DMS53 (cell line): ENCODE measurements around the gene PXDC1.

ENCODE experiments used
- DNase-seq: peaks from one replicate; lab custom pipeline; 2025; lab: John Stamatoyannopoulos, UW

PXDC1 gene

DNA sequence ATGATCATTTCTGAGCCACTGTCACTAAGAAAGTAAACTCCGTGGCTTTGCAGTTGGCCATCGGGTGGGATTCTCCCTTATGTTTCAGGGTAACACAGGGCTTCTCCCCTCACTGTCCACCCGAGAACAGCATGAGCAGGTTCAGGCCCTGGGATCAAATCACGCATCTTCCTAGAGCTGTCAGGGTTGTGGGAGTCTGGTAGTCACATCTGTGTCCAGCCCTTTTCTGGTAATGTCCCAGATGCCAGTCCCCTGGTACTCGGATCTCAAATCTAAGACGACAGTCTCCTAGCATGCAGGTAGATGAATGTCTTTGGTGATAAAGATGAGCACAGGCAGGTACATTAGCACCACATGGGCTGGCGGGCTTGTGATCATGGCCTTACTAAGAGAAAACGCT is 4.8 kb downstream of the PXDC1 start:
- DNase-seq: no peak

DNA sequence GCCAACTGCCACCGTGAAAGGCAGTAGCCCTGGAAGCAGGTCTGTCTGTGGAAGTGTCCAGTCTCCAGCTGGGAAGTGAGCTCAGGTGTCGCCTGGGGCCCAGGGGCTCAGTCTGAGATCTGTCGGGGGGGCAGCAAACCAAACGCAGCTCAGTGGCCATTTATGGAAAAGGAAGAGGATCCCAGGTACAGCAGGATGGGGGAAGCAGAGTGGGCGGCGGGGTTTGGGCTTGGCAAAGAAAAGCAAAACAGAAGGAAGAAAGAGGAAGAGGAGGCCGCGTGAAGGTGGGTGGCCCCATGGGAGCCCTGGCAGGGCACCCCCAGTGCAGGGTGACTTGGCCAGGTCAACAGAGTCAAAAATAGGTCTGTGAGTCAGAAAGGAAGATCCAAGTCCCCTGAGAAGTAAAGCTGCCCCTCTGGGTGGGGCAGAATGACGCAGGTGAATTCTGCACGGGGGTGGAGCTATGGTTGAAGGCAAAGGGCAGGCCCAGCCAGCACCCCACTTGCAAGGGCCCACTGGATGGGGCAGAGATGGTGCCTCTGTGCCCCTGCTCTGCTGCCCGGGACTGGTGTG is 5.3 kb downstream of the PXDC1 start:
- DNase-seq: no peak

DNA sequence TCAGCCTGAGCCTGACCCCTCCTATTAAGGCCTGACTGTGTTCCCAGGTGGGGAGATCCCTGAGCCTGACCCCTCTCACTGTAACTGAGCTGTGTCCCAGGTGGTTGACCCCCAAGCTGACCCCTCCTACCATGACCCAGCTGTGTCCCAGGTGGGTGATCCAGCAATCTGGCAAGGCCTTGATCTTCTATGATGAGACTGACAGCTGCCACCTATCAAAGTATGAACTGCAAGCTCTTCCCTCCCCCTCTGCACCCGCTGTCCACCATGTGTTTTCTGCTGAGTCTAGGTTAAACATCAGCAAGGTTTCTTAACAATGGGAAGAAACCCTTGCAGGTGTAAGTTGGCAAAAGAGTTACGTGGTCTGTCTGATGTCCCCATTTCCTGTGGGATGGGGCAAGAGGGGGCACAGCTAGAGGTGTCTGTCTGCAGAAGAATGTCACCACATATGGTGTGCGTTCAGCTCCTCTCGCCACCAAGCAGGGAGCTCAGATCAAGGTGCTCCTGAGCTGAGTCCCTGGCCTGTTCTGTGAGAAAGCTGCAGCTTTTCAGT is 5.9 kb downstream of the PXDC1 start:
- DNase-seq: no peak

DNA sequence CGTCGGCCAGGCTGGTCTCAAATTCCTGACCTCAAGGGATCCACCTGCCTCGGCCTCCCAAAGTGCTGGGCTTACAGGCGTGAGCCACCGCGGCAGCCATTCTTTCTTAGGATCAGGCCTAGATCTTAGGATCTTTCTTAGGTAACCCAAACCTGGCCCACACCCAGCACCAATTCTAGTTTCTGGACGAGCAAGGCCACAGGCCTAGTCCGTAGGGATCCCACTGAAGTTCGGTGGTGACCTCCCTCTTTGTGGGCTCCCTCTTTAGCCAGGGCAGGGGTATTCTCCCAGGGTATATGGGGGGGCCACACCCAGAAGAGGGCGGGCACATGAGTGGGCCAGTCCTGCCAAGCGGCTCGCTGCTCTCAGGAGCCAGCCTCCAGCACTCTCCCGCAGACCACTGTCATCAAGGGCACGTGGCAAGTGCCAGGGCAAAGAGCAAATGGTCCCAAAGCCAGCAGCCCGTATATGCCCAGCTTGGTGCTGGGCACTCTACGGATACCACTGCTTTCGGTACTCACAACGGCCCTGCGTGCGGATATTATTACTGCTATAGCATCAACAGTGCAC is 6.5 kb downstream of the PXDC1 start:
- no peak for DNase-seq

DNA sequence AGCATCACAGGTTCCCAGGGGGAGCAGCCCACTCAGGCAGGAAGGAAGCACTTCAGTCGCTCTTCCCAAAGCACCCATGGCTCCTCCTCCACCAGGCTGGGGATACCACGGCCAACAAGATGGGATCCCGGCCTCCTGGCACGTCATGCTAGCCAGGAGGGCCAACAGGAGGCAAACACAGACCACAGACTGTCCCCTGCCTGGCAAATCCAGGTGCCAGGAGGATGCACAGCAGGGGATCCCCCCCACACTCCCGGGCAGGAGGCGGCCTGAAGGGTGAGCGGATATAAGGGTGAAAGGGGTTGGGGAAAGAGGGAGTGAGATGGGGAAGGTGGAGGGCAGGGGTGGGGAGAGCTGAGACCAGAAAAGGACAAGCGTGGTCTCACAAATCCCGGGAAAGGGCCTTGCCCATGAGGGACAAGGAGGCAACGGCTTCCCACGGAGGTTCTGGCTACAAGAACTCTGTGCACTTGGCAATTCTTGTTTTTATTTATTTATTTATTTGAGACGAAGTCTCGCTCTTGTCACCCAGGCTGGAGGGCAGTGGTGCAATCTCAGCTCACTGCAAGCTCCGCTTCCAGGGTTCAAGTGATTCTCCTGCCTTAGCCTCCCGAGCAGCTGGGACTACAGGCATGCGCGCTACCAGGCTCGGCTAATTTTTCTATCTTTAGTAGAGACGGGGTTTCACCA is 7.2 kb downstream of the PXDC1 start:
- no peak for DNase-seq

DNA sequence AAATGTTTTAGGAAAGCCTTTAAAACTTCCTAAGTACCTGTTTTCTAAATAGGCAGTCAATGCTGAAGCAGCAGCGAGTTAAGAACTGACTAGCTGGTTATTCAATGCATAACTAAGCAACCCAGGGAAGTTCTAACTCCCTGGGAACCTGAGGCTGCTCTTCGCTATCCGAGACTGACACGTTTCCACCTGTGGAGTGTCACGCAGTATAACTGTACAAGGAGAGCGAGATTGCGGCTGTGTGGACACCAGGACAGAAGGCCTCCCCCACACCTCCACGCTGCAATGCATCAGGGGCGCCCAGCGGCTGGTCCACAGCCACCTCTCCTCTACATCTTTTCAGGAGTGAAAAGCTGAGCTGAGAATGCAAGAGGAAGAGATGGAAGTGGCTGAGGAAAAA is 8.0 kb downstream of the PXDC1 start:
- no peak for DNase-seq

DNA sequence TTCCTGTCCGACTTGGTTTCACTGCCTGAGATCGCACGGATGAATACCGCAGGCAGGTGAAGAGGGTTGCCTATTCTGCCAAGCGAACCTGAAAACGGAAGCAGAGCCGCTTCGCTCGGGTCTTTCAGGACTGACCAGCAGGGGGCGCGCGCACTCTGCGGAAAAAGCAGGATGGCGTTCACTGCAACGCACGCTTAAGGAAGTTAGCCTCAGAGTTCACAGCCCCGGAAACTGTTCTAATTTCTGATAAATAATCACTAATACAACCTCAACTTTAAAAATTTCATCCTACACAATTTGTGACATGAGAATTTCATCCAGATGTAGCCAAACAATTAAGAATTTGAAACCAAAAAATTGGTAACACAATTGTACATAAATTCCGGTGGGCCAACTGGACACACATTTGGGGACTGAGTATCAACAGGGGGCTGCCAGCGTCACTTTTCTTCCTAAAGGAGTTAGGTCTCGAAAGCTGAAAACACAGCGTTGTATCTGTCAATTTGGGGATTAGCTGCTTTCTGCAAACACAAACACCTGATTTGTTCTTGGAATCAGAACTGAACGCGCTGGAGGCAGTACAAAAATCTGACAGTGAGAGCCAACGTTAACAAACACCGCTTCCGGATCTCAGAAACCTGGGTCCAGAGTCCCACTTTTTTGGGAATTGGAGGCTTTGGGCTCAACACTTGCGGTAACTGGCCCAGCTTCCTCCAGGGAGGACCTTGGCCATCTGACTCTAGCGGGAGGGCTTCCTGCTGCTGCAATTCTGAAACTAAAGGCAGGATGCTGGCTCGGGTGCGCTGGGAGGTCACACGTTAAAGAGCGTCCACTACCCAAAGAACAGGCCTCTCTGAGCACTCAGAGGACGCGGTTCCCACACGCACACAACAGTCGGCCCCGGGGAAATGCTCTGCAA is 8.8 kb downstream of the PXDC1 start:
- peak; percentile 91 for DNase-seq

DNA sequence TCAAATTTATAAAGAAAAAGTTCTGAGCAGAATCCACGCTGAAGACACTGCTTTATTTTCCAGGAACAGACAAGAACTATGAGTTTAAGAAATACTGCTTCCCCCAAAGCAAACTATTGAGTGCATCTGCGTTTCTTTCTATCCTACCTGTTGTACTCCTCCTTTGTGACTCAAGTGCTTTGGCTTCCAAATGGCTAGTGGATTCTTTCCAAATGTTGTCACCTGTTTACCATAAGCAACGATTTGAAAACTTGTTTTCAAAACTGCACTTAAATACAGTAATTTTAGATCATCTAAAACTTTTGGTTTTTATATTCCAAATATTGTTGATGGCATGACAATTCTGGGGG is 9.5 kb downstream of the PXDC1 start:
- DNase-seq: peak; percentile 74

DNA sequence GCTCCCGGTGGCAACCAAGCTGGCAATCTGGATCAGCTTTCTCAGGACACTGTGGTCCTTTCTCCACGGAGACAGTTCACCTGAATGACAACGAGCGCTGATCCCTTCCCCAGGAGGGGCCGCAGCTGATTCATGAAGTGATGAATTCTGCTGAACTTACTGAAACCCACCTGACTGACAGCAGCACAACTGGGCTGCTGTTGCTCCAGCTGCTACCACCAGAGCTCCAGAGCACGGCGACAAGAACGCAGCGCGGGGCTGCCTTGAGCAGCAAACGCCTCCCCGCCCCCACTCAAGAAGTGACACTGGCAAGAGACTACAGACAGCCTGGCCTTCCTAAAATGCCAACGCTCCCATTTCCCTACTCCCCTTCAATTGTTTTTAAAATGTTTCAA is 10.0 kb downstream of the PXDC1 start:
- peak; percentile 65 for DNase-seq

DNA sequence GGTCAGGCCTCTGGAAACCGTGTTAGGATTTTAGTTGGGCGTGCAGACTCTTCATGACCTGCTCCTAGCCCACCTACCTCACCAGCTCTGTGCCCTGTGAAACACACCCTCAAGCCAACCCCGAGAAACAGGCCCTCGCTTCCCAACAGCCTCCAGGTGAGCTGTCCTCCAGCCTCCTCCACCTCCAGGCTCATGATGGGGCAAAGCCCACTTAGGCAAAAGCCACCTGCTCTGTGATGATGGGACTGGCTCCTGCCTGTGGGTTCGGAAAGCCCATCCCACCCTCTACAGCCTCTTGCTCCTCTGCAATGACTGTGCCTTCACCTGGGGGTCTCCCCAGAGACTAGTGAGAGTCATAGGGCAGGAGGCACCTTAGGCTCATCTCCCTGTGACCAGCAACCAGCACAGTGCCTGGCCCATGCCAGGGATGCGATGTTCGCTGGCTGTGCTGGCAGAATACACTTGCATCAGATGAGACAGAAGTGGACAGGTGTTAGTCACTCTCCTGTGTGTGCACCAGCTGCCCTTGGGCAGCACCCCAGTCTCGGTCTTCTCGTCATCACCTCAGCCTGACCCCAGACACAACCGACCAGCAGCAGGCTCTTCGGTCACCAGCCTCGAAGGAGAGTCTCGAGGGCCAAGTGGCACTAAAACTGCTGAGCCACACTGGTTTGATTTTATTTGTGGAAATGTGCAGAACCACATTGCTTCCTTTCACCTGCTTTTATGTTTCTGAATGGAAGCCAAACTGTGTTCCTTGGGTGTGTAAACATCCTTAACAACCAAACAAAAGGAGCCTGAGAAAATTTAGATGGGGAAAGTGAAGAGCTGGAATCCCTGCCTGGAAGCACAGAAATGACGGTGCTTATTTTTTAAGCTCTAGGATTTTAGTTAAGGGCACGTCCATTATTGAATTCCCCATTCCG is 10.7 kb downstream of the PXDC1 start:
- DNase-seq: peak; percentile 80

DNA sequence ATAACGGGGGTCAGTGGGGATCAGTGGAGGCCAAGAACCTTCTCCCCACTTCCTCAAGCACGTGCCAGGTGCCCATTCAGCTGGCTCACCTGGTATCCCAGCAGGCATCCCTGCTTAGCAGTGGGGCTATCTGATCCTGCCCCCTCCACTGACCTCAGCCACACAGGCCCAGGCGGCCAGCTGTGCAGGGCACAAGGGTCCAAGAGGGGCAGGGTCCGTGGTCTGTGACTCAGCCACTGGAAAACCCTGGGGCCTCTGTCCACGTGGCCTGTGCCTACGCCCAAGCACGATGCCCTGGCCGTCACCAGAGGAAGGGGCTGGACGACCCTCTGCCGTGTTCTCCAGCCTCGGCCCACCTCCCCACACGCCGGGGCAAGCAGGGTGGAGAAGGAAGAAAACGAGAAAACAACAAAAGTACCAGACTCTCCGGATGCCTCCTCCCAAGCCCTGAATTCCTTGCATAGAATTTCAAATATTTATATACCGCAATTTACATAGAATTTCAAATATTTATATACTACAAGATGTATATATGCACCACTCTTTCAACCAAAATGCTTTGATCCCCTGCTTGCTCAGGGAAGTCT is 12.1 kb downstream of the PXDC1 start:
- no peak for DNase-seq

DNA sequence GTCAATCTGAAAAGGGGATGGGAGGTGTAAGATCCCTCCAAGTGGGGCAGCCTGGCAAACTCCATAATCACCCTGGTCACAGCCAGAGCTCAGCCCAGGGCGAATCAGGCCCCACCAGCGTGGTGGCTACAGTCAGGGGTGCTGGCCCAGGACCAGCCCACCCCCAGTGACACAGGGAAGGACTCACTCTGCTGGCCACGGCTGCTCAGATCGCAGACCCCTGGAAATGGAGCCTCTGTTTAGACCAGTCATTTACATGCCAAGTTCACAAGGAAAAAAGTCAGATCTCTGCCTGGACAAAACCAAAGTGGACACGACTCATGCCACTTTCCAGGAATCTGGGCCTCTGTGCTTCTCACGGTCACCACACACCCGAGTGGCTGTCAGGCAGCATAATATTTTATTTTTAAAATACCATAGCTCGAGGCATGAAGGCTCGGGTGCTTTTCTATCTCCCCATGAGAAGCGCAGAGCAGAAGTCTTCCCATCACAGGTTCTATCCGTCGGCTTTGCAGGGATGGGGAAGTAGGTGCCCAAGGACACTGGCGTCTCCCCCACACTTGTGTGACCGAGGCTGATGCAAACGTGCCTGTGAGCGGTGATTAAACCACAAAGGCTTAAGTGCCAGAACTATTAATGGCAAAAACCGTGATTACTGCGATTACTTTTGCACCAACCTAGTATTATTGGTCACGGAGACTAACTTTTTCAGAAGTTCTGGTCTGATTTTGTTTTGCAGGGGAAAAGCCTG is 13.0 kb downstream of the PXDC1 start:
- DNase-seq: no peak

DNA sequence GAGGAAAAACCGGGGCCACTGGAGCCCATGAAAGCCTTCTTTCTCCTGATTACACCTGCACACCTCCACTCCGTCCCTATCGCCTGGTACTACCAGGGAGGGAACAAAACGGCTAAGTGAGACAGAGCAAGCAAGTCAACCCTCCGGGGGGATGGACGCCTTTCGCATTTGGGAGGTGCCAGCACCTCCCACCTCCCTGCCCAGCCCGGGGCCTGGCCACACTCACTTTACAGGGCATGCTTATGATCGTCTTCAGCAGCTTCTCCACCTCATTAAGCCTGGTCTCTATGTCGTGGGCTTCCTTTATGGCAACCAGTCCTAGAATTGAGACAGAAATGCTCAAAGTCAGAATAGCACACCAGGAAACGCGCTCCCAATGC is 13.7 kb downstream of the PXDC1 start:
- DNase-seq: no peak

DNA sequence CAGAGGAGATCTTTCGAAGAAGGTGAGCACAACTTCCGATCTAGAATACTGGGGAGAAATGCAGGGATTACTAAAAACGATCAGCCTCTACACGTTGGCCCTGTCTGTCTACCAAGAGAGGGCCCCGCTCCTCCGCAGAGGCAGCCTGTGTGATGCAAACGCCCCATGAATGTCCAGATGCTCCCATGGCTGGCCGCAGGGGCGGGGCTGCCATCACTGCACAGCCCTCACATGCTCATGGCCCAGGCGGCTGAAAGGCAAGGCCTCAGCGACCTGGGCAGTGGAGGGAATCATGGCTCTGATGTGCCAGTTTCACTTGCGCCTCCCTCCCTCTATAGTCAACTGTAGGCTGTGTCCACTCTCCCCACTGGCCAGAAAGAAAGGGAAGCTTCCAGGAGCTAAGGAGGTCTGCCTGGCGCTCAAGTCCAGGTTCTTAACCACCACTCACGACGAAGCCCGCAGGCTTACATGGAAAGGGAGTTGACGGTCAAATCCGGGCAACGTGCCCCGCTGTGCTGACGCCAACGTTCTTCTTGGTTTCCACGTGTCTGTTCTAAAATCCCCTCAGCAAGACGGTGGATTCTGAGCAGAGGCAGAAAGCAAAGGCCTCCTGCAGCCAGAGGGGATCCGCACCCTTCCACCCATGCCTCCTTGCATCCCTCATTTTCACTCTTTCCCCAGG is 14.2 kb downstream of the PXDC1 start:
- DNase-seq: no peak

DNA sequence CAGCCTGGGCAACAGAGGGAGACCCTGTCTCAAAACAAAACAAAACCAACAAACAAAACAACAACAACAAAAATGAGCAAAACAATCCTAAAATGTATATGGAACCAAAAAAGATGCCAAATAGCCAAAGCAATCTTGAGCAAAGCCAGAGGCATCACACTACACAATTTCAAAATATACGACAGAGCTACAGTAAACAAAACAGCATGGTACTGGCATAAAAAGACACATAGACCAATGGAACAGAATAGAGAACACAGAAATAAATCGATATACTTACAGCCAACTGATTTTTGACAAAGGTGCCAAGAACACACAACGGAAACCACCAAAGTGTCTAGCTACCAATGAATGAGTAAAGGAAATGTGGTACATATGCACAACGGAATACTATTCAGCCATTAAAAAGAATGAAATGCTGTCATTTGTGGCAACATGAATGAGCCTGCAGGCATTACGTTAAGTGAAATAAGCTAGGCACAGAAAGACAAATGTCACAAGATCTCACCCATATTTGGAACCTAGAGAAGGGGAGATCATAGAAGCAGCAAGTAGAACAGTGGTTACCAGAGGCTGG is 16.4 kb downstream of the PXDC1 start:
- DNase-seq: no peak

DNA sequence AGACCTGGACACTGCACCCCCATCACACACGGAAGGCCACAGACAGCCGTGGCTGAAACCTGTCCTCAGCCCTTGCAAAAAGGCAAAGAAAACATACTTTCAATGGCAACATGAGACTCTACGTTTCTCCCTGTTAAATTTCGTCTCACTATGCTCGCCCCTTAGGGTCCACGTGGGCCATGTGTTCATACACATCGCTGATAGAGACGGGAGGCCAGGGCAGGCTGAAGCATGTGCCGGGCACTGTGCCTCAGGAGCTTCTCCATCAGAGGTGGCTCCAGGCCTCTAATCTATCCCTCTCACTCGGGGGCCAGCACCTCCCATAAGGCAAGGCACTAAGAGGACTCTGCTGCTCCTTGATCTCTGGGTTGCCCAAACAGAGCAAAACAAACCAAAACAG is 17.5 kb downstream of the PXDC1 start:
- DNase-seq: no peak

DNA sequence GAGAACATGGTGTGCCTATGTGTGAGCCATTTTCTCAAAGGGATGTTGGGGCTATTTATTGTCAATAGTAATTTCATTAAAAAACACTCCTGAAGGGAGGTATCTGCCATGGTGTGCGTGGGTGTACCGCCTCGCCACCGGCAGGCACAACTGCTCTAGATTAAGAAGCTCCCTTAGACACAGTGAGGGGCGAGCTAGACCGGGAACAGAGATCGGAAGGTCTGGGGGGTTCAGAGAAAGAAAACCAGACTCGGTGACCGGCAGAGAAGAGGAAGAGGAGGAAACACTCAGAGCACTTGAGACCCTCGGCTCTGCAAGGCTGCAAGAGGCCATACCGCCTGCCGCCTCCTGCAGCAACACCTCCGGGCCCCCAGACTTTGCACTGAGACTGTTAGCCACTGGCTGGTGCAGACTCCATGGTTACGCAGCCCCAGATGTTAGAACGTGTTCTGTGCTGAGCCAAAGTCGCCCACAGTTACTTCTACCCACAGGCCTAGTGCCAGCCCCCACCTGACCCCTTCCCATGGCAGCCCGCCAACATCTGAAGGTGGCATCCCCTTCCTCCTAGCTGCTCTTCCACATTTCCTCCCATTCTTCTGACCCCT is 18.1 kb downstream of the PXDC1 start:
- DNase-seq: no peak

DNA sequence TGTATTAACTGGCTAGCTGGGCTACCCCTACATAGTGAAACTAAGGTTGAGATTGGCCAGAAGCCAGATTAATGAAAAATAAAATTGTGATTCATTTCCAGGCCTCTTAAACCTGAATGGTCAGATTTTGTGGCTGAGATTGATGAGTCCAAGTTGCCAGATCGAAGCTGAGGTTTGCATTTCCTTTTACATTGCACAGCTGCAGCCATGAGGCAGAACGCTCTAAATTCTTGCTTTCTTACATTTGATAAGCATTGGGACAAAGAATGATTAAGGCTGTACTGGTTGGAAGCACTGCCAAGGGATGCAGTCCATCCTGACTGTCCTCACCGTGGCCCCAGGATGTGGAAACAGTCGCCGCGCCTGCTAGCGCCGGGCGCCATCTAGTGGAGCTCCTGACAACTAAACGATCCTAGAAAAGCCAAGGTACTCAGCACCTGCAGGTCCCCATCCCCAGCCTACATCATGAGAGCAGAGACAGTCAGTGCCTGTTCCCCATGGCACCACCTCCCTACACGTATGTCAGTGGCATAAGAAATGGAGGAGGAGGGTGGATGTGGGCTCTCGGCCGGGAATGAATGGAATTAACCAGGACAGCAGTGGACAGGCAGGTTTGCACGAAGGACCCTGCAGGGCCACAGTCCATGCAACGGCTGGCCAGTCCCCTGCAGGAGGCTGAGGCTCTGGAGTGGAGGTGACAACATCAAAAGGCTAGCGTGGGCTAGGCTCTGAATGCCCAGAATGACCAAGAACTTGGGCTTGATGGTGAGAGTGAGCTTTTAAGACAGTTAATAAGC is 19.0 kb downstream of the PXDC1 start:
- peak; percentile 85 for DNase-seq
